Upper lobe of left lung (tissue), 6 donors: ENCODE measurements around the gene TMCO4. TPM values are rescaled to one million over a fixed set of nuclear protein-coding genes. Genes with fewer than 3 reads are reported as not detected.
"Not testable (repeated sequence)": the region's sequence is repeated elsewhere in the genome, so short reads cannot be mapped to it uniquely, and the experiment has no call there.

Experiments used
- ATAC-seq, 2 donors: fragments of 200-7000 bp; cut with Tn5 transposase; one replicate each; pipeline ENCODE4 v1.9.1; 2022; ENCODE audit warnings: mild to moderate bottlenecking in 2 of 2, moderate library complexity in 2 of 2; ENCODE audit not compliant: low FRiP score in 2 of 2
- DNase-seq, 2 donors: peaks; one replicate each; pipeline ENCODE4 v3.0.0-alpha.2; 2019 to 2020
- H3K27ac ChIP-seq, 4 donors: fragments of 200-600 bp; sonication (generic); one replicate each; pipeline ENCODE4 v1.5.1; 2016 to 2019
- H3K27me3 ChIP-seq, 4 donors: fragments of 200-600 bp; sonication (generic); one replicate each; pipeline ENCODE4 v1.5.1; 2017 to 2019
- H3K36me3 ChIP-seq, 4 donors: fragments of 200-600 bp; sonication (generic); one replicate each; pipeline ENCODE4 v1.5.1; 2016 to 2019
- H3K4me1 ChIP-seq, 4 donors: fragments of 200-600 bp; sonication (generic); one replicate each; pipeline ENCODE4 v1.5.1; 2018 to 2019
- H3K4me3 ChIP-seq, 4 donors: fragments of 200-600 bp; sonication (generic); one replicate each; pipeline ENCODE4 v1.5.1; 2017 to 2019; ENCODE audit warnings: mild to moderate bottlenecking in 2 of 4, moderate library complexity in 1 of 4
- H3K9me3 ChIP-seq, 4 donors: fragments of 200-600 bp; sonication (generic); one replicate each; pipeline ENCODE4 v1.5.1; 2018 to 2019
- EP300 ChIP-seq, 4 donors: sonication (generic); formaldehyde crosslinking; IDR thresholded peaks; one replicate each; pipeline ENCODE4 v1.5.1; 2017; ENCODE audit warnings: antibody characterized with exemption in 4 of 4, control low read depth in 2 of 4
- POLR2A ChIP-seq, 4 donors: fragments of 450-650 bp; IDR thresholded peaks; one replicate each; pipeline ENCODE4 v1.5.1; 2016 to 2017; ENCODE audit warnings: antibody characterized with exemption in 4 of 4, mild to moderate bottlenecking in 2 of 4
- POLR2AphosphoS5 ChIP-seq, 2 donors: sonication (generic); formaldehyde crosslinking; IDR thresholded peaks; one replicate each; pipeline ENCODE4 v1.5.1; 2017; ENCODE audit warnings: antibody characterized with exemption in 2 of 2
- WGBS, 2 donors: methylation state at CpG; one replicate each; pipeline ENCODE4 v1.1.5; 2017 to 2018; 5-methylcytosine and 5-hydroxymethylcytosine counted together
- total RNA-seq, 6 donors: library from RNA; depleted of rRNA in 4 of 6; stranded (reverse); fragments of >200 nt in 4 of 6; gene quantifications; one replicate each; pipeline versions ENCODE4 v1.1.0 to v1.2.1, GENCODE V29; 2016 to 2021
- TF ChIP-seq, protein P1 (sequence below), 6 experiments: fragments of 450-650 bp in 4 of 6; fragments of 200-600 bp in 2 of 6; sonication (generic) in 2 of 6; IDR thresholded peaks; one replicate each; pipeline ENCODE4 v1.5.1; 2016 to 2019; ENCODE audit warnings: antibody characterized with exemption in 6 of 6
- donor health status: DM: no; HTN: no; CAD: no; lungs with moderate emphysema.
- donor health status: DM: no; HTN: yes; CAD: no; lungs with severe emphysema.

The TMCO4 gene
- total RNA-seq, 6 donors from 2014 or later, result 19.1 to 46.1 (median 24.9) TPM

DNA sequence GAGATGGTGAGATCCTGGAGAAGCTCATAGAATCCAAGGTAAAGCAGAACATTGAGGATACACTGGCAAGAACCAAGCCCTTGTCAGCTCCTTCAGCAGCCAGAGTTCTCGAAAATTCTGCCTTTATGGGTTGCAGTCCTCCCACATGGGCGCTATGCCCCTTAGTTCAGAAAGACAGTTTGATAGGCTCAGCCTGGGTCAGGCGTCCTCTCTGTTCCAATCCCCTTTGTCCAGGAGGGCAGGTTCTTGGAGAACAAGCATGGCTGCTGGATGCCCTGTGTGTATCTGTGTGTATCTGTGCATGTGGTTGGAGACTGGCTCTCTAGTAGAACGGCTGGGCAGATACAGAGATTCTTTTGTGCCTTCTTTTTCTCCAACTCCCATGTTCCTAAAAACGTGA lies 163.7 kb downstream of the TMCO4 start:
- no peaks in the 10 kb centered on the region for H3K9me3 ChIP-seq
- no peak overlapping the region for H3K27ac ChIP-seq
- H3K4me1 ChIP-seq, result peaks cover 0 to 9% (median 4%) of the 10 kb centered on the region in 4 donors
- DNase-seq (no peak), ATAC-seq (no peak)
- no peak for TF ChIP-seq EP300 (IDR thresholded peaks at IDR 0.05)
- TF ChIP-seq, protein P1, sequence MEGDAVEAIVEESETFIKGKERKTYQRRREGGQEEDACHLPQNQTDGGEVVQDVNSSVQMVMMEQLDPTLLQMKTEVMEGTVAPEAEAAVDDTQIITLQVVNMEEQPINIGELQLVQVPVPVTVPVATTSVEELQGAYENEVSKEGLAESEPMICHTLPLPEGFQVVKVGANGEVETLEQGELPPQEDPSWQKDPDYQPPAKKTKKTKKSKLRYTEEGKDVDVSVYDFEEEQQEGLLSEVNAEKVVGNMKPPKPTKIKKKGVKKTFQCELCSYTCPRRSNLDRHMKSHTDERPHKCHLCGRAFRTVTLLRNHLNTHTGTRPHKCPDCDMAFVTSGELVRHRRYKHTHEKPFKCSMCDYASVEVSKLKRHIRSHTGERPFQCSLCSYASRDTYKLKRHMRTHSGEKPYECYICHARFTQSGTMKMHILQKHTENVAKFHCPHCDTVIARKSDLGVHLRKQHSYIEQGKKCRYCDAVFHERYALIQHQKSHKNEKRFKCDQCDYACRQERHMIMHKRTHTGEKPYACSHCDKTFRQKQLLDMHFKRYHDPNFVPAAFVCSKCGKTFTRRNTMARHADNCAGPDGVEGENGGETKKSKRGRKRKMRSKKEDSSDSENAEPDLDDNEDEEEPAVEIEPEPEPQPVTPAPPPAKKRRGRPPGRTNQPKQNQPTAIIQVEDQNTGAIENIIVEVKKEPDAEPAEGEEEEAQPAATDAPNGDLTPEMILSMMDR (IDR thresholded peaks at IDR 0.05), result no peak
- WGBS, 2 donors, result 82 to 86% methylated on average over 3 to 5 of the region's 5 CpGs
- no peaks in the 10 kb centered on the region for H3K27me3 ChIP-seq
- no peaks in the 10 kb centered on the region for H3K36me3 ChIP-seq
- no peak overlapping the region for H3K4me3 ChIP-seq

GRCh38 chr1:19635646-19636045 lies 164.1 kb downstream of the TMCO4 start:
- Histone ChIP-seq H3K9me3 (no peaks in the 10 kb centered on the region), H3K27ac (no peak overlapping the region), H3K27me3 (no peaks in the 10 kb centered on the region), H3K4me3 (no peak overlapping the region), H3K4me1 (peaks cover 0 to 9% (median 2%) of the 10 kb centered on the region in 4 donors), H3K36me3 (no peaks in the 10 kb centered on the region)
- ATAC-seq (no peak), DNase-seq (no peak)
- TF ChIP-seq EP300 (IDR thresholded peaks at IDR 0.05) (no peak), POLR2A (IDR thresholded peaks at IDR 0.05) (no peak), POLR2AphosphoS5 (IDR thresholded peaks at IDR 0.05) (no peak)
- TF ChIP-seq, protein P1 (IDR thresholded peaks at IDR 0.05), result no peak
- 83 to 87% methylated on average over 4 of the region's 4 CpGs for WGBS, 2 donors

DNA sequence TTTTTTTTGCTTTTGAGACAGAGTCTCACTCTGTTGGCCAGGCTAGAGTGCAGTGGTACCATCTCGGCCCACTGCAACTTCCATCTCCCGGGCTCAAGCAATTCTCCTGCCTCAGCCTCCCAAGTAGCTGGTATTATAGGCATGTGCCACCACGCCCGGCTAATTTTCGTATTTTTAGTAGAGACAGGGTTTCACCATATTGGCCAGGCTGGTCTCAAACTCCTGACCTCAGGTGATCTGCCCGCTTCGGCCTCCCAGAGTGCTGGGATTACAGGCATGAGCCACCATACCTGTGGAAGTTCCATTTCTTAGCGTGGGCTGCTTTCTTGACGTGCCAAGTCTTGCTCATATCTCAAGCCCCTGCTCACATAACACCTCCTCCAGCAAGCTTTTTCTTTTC lies 164.7 kb downstream of the TMCO4 start:
- WGBS, 2 donors, result 94 to 95% methylated on average over 9 of the region's 9 CpGs

DNA sequence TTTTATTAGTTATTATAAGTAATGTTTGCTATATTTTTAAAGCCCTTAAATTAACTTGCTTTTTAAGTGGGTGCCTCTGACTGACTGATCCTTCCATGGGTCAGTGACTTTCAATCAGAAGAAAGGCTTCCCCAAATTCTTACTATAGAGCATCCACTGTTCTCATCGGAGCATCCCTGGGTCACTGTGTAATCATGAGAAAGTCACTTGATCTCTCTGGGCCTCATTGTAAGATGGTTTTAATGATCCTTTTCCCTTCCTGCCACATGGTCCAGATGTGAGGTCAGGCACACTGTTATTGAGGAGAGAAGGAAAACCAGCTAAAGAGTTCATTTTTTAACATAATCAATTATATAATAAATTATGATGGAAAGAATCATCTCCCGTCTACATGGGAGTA lies 166.6 kb downstream of the TMCO4 start:
- H3K4me3 ChIP-seq, result no peak overlapping the region
- no peak for DNase-seq
- no peaks in the 10 kb centered on the region for H3K9me3 ChIP-seq
- TF ChIP-seq POLR2AphosphoS5 (IDR thresholded peaks at IDR 0.05) (no peak), POLR2A (IDR thresholded peaks at IDR 0.05) (no peak), EP300 (IDR thresholded peaks at IDR 0.05) (no peak)
- TF ChIP-seq, protein P1 (IDR thresholded peaks at IDR 0.05), result no peak
- no peak for ATAC-seq
- 96 to 97% methylated on average over 2 of the region's 2 CpGs for WGBS, 2 donors
- no peaks in the 10 kb centered on the region for H3K27me3 ChIP-seq
- no peaks in the 10 kb centered on the region for H3K4me1 ChIP-seq
- no peak overlapping the region for H3K27ac ChIP-seq
- H3K36me3 ChIP-seq, result peaks cover 0 to 5% (median under 1%) of the 10 kb centered on the region in 4 donors

More for the DNA sequence above, 164.7 kb downstream of the TMCO4 start:
- H3K27ac ChIP-seq, H3K4me1 ChIP-seq, H3K9me3 ChIP-seq, H3K36me3 ChIP-seq, ATAC-seq, H3K27me3 ChIP-seq, H3K4me3 ChIP-seq, DNase-seq: not testable (repeated sequence)

Other genes starting within 250 kb of the TMCO4 start
- gene NBL1, start 155.6 kb downstream of the TMCO4 start, total RNA-seq, result 100 to 1,000 TPM in 3 of 6 donors, 10 to 100 TPM in 3; 40.9 to 190 (median 105) TPM
- gene HTR6, start 135.0 kb downstream of the TMCO4 start, total RNA-seq, result not detected
- not detected for gene RNF186, start 15.4 kb upstream of the TMCO4 start, total RNA-seq
- gene OTUD3, start 82.5 kb upstream of the TMCO4 start, total RNA-seq, result 1 to 10 TPM; 3.1 to 8.6 (median 6.9) TPM
- not detected for gene PLA2G2E, start 123.7 kb upstream of the TMCO4 start, total RNA-seq
- 100 to 1,000 TPM in 1 of 6 donors, 10 to 100 TPM in 2, 1 to 10 TPM in 1, under 1 TPM in 1, not detected in 1; 0.76 to 136 (median 14.9) TPM for gene PLA2G2A, start 179.7 kb upstream of the TMCO4 start, total RNA-seq